Mesothelial cell of epicardium (in vitro differentiated cells): ENCODE results near the gene ID1. TPM values are rescaled to one million over a fixed set of nuclear protein-coding genes. Genes with fewer than 3 reads are reported as not detected.
A peak's percentile ranks its signal among the peaks of the same experiment; 100 is the strongest.
"Not testable (repeated sequence)": the region's sequence is repeated elsewhere in the genome, so short reads cannot be mapped to it uniquely, and the experiment has no call there.

Experiments used
- DNase-seq, 2 experiments: peaks; one replicate each; pipeline ENCODE4 v3.0.0; 2021; ENCODE audit warnings: low spot score in 2 of 2; ENCODE audit not compliant: unreplicated experiment in 2 of 2
- H3K27ac Mint-ChIP-seq: 2 replicates; pipeline ENCODE4 v1.8.0; 2021; ENCODE audit warnings: mixed read lengths
- H3K27me3 Mint-ChIP-seq: 2 replicates; pipeline ENCODE4 v1.8.0; 2021; ENCODE audit warnings: low read depth, mixed read lengths
- H3K36me3 Mint-ChIP-seq: 2 replicates; pipeline ENCODE4 v1.8.0; 2021; ENCODE audit warnings: mixed read lengths
- H3K4me1 Mint-ChIP-seq: 2 replicates; pipeline ENCODE4 v1.8.0; 2021; ENCODE audit warnings: mixed read lengths
- H3K4me3 Mint-ChIP-seq: 2 replicates; pipeline ENCODE4 v1.8.0; 2021; ENCODE audit warnings: mild to moderate bottlenecking, moderate library complexity, mixed read lengths
- H3K9me3 Mint-ChIP-seq: 2 replicates; pipeline ENCODE4 v1.8.0; 2021; ENCODE audit warnings: mixed read lengths
- CTCF ChIP-seq: fragments of 200-600 bp; sonication (generic); IDR thresholded peaks from one replicate; pipeline ENCODE4 v1.5.0; 2021; ENCODE audit warnings: antibody characterized with exemption; ENCODE audit not compliant: unreplicated experiment
- total RNA-seq: library from RNA; stranded (reverse); gene quantifications from 3 replicates; pipeline ENCODE4 v1.2.1, GENCODE V29; 2021

ID1 gene
- total RNA-seq, 1 donor from 2014 or later: 374 TPM

GRCh38 chr20:31572042-31572700 lies 32.9 kb upstream of the ID1 start:
- no peak for TF ChIP-seq CTCF
- peak in 1 of 2 experiments; percentile 51 for DNase-seq
- Mint-ChIP-seq H3K36me3 (no peaks in the 10 kb centered on the region), H3K4me1 (peaks cover 61% of the 10 kb centered on the region), H3K27ac (peak overlapping the region; percentile 99), H3K27me3 (no peaks in the 10 kb centered on the region), H3K4me3 (peak overlapping the region; percentile 54), H3K9me3 (no peaks in the 10 kb centered on the region)

- TF ChIP-seq CTCF: no peak
- peaks cover 2% of the 10 kb centered on the region for H3K36me3 Mint-ChIP-seq
- peak overlapping the region; percentile 99 for H3K27ac Mint-ChIP-seq
- peaks cover 59% of the 10 kb centered on the region for H3K4me1 Mint-ChIP-seq
- H3K4me3 Mint-ChIP-seq: peak overlapping the region; percentile 68
- peak; percentile 95 to 96 for DNase-seq
- H3K9me3 Mint-ChIP-seq: no peaks in the 10 kb centered on the region
- H3K27me3 Mint-ChIP-seq: no peaks in the 10 kb centered on the region
Observed at GRCh38 chr20:31572701-31573554, 32.2 kb upstream of the ID1 start.

- H3K4me1 Mint-ChIP-seq: peaks cover 53% of the 10 kb centered on the region
- TF ChIP-seq CTCF: no peak
- H3K9me3 Mint-ChIP-seq: no peaks in the 10 kb centered on the region
Observed at GRCh38 chr20:31573555-31574321, 31.4 kb upstream of the ID1 start.

GRCh38 chr20:31574986-31575385 lies 30.1 kb upstream of the ID1 start:
- Mint-ChIP-seq H3K4me1 (peaks cover 44% of the 10 kb centered on the region), H3K27ac (peak overlapping the region; percentile 16)
- H3K9me3 Mint-ChIP-seq, H3K36me3 Mint-ChIP-seq, H3K4me3 Mint-ChIP-seq, H3K27me3 Mint-ChIP-seq, DNase-seq: not testable (repeated sequence)

More at GRCh38 chr20:31573555-31574321, 31.4 kb upstream of the ID1 start:
- Mint-ChIP-seq H3K4me3 (peak overlapping the region; percentile 68), H3K36me3 (peaks cover 2% of the 10 kb centered on the region), H3K27me3 (no peaks in the 10 kb centered on the region), H3K27ac (peak overlapping the region; percentile 99)
- no peak for DNase-seq

- peaks cover 47% of the 10 kb centered on the region for H3K4me1 Mint-ChIP-seq
- no peak for DNase-seq
- no peaks in the 10 kb centered on the region for H3K9me3 Mint-ChIP-seq
- no peak overlapping the region for H3K4me3 Mint-ChIP-seq
- peak overlapping the region; percentile 83 for H3K27ac Mint-ChIP-seq
- TF ChIP-seq CTCF: no peak
- H3K27me3 Mint-ChIP-seq: no peaks in the 10 kb centered on the region
- H3K36me3 Mint-ChIP-seq: peaks cover 5% of the 10 kb centered on the region
Observed at GRCh38 chr20:31576751-31577150, 28.3 kb upstream of the ID1 start.
